KMS-11 (cell line): Measurements from ENCODE around the gene RADX.

ENCODE experiments used
- H2AFZ ChIP-seq: fragments of 200-600 bp; sonication (generic); 2 replicates; pipeline ENCODE4 v1.6.1; 2016; ENCODE audit warnings: antibody characterized with exemption, mixed run types, low read depth
- H3K27ac ChIP-seq: fragments of 200-600 bp; sonication (generic); 2 replicates; pipeline ENCODE4 v1.6.1; 2016; ENCODE audit warnings: mild to moderate bottlenecking, mixed run types
- H3K27me3 ChIP-seq: fragments of 200-600 bp; sonication (generic); 2 replicates; pipeline ENCODE4 v1.6.1; 2017; ENCODE audit warnings: mild to moderate bottlenecking, low read depth, mixed run types, moderate library complexity; ENCODE audit not compliant: insufficient read depth
- H3K36me3 ChIP-seq: fragments of 200-600 bp; sonication (generic); 2 replicates; pipeline ENCODE4 v1.6.1; 2017; ENCODE audit warnings: mild to moderate bottlenecking, mixed run types; ENCODE audit not compliant: insufficient read depth
- H3K4me1 ChIP-seq: fragments of 200-600 bp; sonication (generic); 2 replicates; pipeline ENCODE4 v1.6.1; 2016; ENCODE audit warnings: mild to moderate bottlenecking, low read depth, mixed run types; ENCODE audit not compliant: poor library complexity, severe bottlenecking
- H3K4me2 ChIP-seq: fragments of 200-600 bp; sonication (generic); 2 replicates; pipeline ENCODE4 v1.7.0; 2016; ENCODE audit warnings: mild to moderate bottlenecking, mixed run types
- H3K4me3 ChIP-seq: fragments of 200-600 bp; sonication (generic); IDR thresholded peaks from 2 replicates; pipeline ENCODE4 v1.6.1; 2017; ENCODE audit warnings: low read depth, low read length, mixed read lengths; ENCODE audit not compliant: insufficient read depth
- H3K79me2 ChIP-seq: fragments of 200-600 bp; sonication (generic); 2 replicates; pipeline ENCODE4 v1.6.1; 2016; ENCODE audit warnings: low read depth, mixed run types; ENCODE audit not compliant: insufficient read depth
- H3K9ac ChIP-seq: fragments of 200-600 bp; sonication (generic); 2 replicates; pipeline ENCODE4 v1.6.1; 2016; ENCODE audit warnings: mild to moderate bottlenecking, mixed run types
- H4K20me1 ChIP-seq: fragments of 200-600 bp; sonication (generic); 2 replicates; pipeline ENCODE4 v1.6.1; 2016; ENCODE audit warnings: mild to moderate bottlenecking, mixed run types; ENCODE audit not compliant: insufficient read depth
- CTCF ChIP-seq: fragments of 200-600 bp; sonication (generic); conservative IDR thresholded peaks from 2 replicates; pipeline ENCODE4 v1.6.1; 2017; ENCODE audit warnings: low read depth, mild to moderate bottlenecking, antibody characterized with exemption, low read length, moderate library complexity, mixed read lengths

The RADX gene

DNA sequence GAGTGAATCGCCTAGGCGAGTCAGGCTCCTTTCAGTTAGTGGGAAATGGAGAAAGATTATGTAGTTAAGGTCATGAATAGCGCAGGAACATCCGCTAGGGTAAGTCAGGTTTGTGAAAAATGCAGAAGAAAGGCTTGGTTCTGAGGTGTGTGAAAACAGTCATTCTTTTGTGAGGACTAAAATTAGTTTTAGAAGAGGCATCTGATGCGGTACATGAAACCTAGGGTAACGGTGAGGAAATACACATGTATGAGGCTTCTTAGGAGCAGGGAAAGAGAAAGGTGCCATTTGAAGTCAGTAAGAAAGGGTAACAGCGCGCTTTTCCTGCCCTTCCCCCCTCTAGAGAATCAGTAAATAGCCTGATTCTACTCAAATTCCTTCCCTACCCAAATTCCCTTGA, 114.2 kb downstream of the RADX start:
- no peak overlapping the region for H3K9ac ChIP-seq
- peak overlapping the region; percentile 48 for H3K4me2 ChIP-seq
- peak overlapping the region; percentile 67; the same call in 1 of the 2 replicates for H2AFZ ChIP-seq
- H3K4me3 ChIP-seq: no peak overlapping the region
- no peaks in the 10 kb centered on the region for H3K27me3 ChIP-seq
- no peaks in the 10 kb centered on the region for H4K20me1 ChIP-seq
- no peaks in the 10 kb centered on the region for H3K79me2 ChIP-seq
- H3K4me1 ChIP-seq: no peaks in the 10 kb centered on the region
- TF ChIP-seq CTCF: no peak
- no peaks in the 10 kb centered on the region for H3K36me3 ChIP-seq
- no peak overlapping the region for H3K27ac ChIP-seq

GRCh38 chrX:106726485-106727437, 115.0 kb downstream of the RADX start, which contains the start of gene RNF128:
Gene RNF128, plus strand, starts transcription at chrX:106726701. Its CDS starts 213 bp downstream, at chrX:106726914.
- H4K20me1 ChIP-seq: no peaks in the 10 kb centered on the region
- no peak within 1 kb of the TSS for H3K9ac ChIP-seq
- peak within 1 kb of the TSS; percentile 48 for H3K4me2 ChIP-seq
- no peaks in the 10 kb centered on the region for H3K4me1 ChIP-seq
- no peak within 1 kb of the TSS for H3K4me3 ChIP-seq
- no peaks in the 10 kb centered on the region for H3K36me3 ChIP-seq
- H2AFZ ChIP-seq: peak within 1 kb of the TSS; percentile 67
- no peak within 1 kb of the TSS for H3K27ac ChIP-seq
- H3K27me3 ChIP-seq: no peaks in the 10 kb centered on the region
- TF ChIP-seq CTCF: no peak
- H3K79me2 ChIP-seq: no peaks in the 10 kb centered on the region

- no peak overlapping the region for H3K4me3 ChIP-seq
- H3K4me1 ChIP-seq: no peaks in the 10 kb centered on the region
- no peak for TF ChIP-seq CTCF
- no peaks in the 10 kb centered on the region for H4K20me1 ChIP-seq
- H3K79me2 ChIP-seq: no peaks in the 10 kb centered on the region
- no peak overlapping the region for H3K4me2 ChIP-seq
- H2AFZ ChIP-seq: no peak overlapping the region
- H3K27me3 ChIP-seq: no peaks in the 10 kb centered on the region
- H3K36me3 ChIP-seq: no peaks in the 10 kb centered on the region
- no peak overlapping the region for H3K27ac ChIP-seq
- no peak overlapping the region for H3K9ac ChIP-seq
These were observed 116.6 kb downstream of the RADX start for GRCh38 chrX:106728337-106728736.
